A549 treated with GW870086 at 1 μM for 4 hours (cell line): ENCODE measurements around the gene WWP2. TPM values are rescaled to one million over a fixed set of nuclear protein-coding genes. Genes with fewer than 3 reads are reported as not detected.

Source experiments
- total RNA-seq: library from RNA; stranded (reverse); fragments of 200-300 nt; extraction: Qiagen RNA extraction; gene quantifications from 5 replicates; pipeline ENCODE4 v1.2.3, GENCODE V29; 2022; ENCODE audit warnings: low read depth

WWP2 gene
- 21.0 to 22.9 TPM (median 22.3 TPM) in 5 replicates for total RNA-seq

GRCh38 chr16:69761983-69762813 lies at the start of gene WWP2:
WWP2 (plus strand) TSS chr16:69762332; CDS start chr16:69787011, 24,679 bp downstream.

GRCh38 chr16:69726313-69727060 lies 35.6 kb upstream of the WWP2 start, which contains the start of gene NQO1:
NQO1 (minus strand) TSS chr16:69726560; CDS start chr16:69726439, 121 bp downstream.

GRCh38 chr16:69754469-69755310 lies 7.4 kb upstream of the WWP2 start, which contains the start of gene NOB1:
NOB1 (minus strand) TSS chr16:69754926; CDS start chr16:69754910, 16 bp downstream.

GRCh38 chr16:69951017-69951671 lies 189.0 kb downstream of the WWP2 start, which contains the start of gene CLEC18A:
CLEC18A (plus strand) TSS chr16:69951334; CDS start chr16:69951367, 33 bp downstream.

Other genes with a start within 250 kb of the WWP2 start
- 3.5 to 8.0 TPM (median 6.1 TPM) in 5 replicates for gene NFAT5, start 196.4 kb upstream of the WWP2 start, total RNA-seq
- 2,474 to 2,654 TPM (median 2,525 TPM) in 5 replicates for gene NQO1, start 35.8 kb upstream of the WWP2 start, total RNA-seq
- 112 to 122 TPM (median 115 TPM) in 5 replicates for gene NOB1, start 7.4 kb upstream of the WWP2 start, total RNA-seq
- gene CLEC18A, start 189.0 kb downstream of the WWP2 start, total RNA-seq: 0.11 to 0.25 TPM (median 0.20 TPM) in 5 replicates